H9 (cell line): ENCODE data around the gene FAM13A. TPM values are rescaled to one million over a fixed set of nuclear protein-coding genes. Genes with fewer than 3 reads are reported as not detected.

Source experiments
- DNase-seq: peaks from one replicate; pipeline ENCODE4 v3.0.0-alpha.2; 2017
- H2AFZ ChIP-seq: one replicate; pipeline ENCODE4 v1.6.1; 2013; ENCODE audit warnings: mild to moderate bottlenecking, low read length, control low read depth, moderate library complexity
- H2AK5ac ChIP-seq: 2 replicates; pipeline ENCODE4 v1.6.1; 2013; ENCODE audit warnings: low read length, control low read depth, mixed read lengths; ENCODE audit not compliant: insufficient read length
- H2BK120ac ChIP-seq: one replicate; pipeline ENCODE4 v1.6.1; 2013; ENCODE audit warnings: low read depth, mild to moderate bottlenecking, low read length, control low read depth, inconsistent platforms; ENCODE audit not compliant: poor library complexity, severe bottlenecking
- H2BK12ac ChIP-seq: 2 replicates; pipeline ENCODE4 v1.6.1; 2013; ENCODE audit warnings: low read length, control low read depth, mixed read lengths, low read depth; ENCODE audit not compliant: insufficient read length
- H2BK15ac ChIP-seq: 2 replicates; pipeline ENCODE4 v1.6.1; 2013; ENCODE audit warnings: low read depth, low read length, control low read depth
- H2BK20ac ChIP-seq: one replicate; pipeline ENCODE4 v1.6.1; 2013; ENCODE audit warnings: low read depth, mild to moderate bottlenecking, low read length, control low read depth, inconsistent platforms; ENCODE audit not compliant: poor library complexity, severe bottlenecking
- H2BK5ac ChIP-seq: 2 replicates; pipeline ENCODE4 v1.6.1; 2013; ENCODE audit warnings: low read length, control low read depth, mixed read lengths; ENCODE audit not compliant: insufficient read length
- H3K14ac ChIP-seq: 2 replicates; pipeline ENCODE4 v1.6.1; 2013; ENCODE audit warnings: low read length, control low read depth; ENCODE audit not compliant: insufficient read depth
- H3K18ac ChIP-seq: 2 replicates; pipeline ENCODE4 v1.6.1; 2013; ENCODE audit warnings: low read depth, mild to moderate bottlenecking, mixed read lengths, low read length, control low read depth; ENCODE audit not compliant: insufficient read length
- H3K23ac ChIP-seq: 2 replicates; pipeline ENCODE4 v1.6.1; 2013; ENCODE audit warnings: low read length, control low read depth, mixed read lengths, low read depth; ENCODE audit not compliant: insufficient read length
- H3K23me2 ChIP-seq: 2 replicates; pipeline ENCODE4 v1.6.1; 2013; ENCODE audit warnings: low read depth, mild to moderate bottlenecking, mixed read lengths, low read length, control low read depth; ENCODE audit not compliant: insufficient read length, poor library complexity, severe bottlenecking
- H3K27ac ChIP-seq: 2 replicates; pipeline ENCODE4 v1.5.1; 2013; ENCODE audit warnings: low read length, control low read depth, mixed read lengths, low read depth; ENCODE audit not compliant: insufficient read length
- H3K27me3 ChIP-seq: 2 replicates; pipeline ENCODE4 v1.6.1; 2013; ENCODE audit warnings: low read length, control low read depth, inconsistent platforms; ENCODE audit not compliant: insufficient read depth
- H3K4ac ChIP-seq: 2 replicates; pipeline ENCODE4 v1.6.1; 2013; ENCODE audit warnings: low read depth, mild to moderate bottlenecking, control low read depth, inconsistent platforms, low read length, moderate library complexity
- H3K4me1 ChIP-seq: 2 replicates; pipeline ENCODE4 v1.6.1; 2013; ENCODE audit warnings: low read length, control low read depth, inconsistent platforms; ENCODE audit not compliant: insufficient read depth
- H3K4me2 ChIP-seq: 2 replicates; pipeline ENCODE4 v1.6.1; 2013; ENCODE audit warnings: low read length, control low read depth, mixed read lengths; ENCODE audit not compliant: insufficient read length, insufficient read depth
- H3K56ac ChIP-seq: 2 replicates; pipeline ENCODE4 v1.6.1; 2013; ENCODE audit warnings: low read depth, mild to moderate bottlenecking, mixed read lengths, low read length, control low read depth; ENCODE audit not compliant: insufficient read length
- H3K79me1 ChIP-seq: 2 replicates; pipeline ENCODE4 v1.6.1; 2013; ENCODE audit warnings: low read depth, mild to moderate bottlenecking, moderate library complexity, low read length, control low read depth, inconsistent platforms; ENCODE audit not compliant: insufficient read depth, poor library complexity, severe bottlenecking
- H3K79me2 ChIP-seq: 2 replicates; pipeline ENCODE4 v1.6.1; 2013; ENCODE audit warnings: low read length, control low read depth, inconsistent platforms; ENCODE audit not compliant: insufficient read depth
- H3K9ac ChIP-seq: 2 replicates; pipeline ENCODE4 v1.6.1; 2013; ENCODE audit warnings: low read length, control low read depth, mixed read lengths; ENCODE audit not compliant: insufficient read length; ENCODE audit errors: extremely low read depth
- H3K9me3 ChIP-seq: one replicate; pipeline ENCODE4 v1.6.1; 2013; ENCODE audit warnings: low read depth, low read length, inconsistent platforms; ENCODE audit not compliant: control insufficient read depth
- H3T11ph ChIP-seq: one replicate; pipeline ENCODE4 v1.6.1; 2013; ENCODE audit warnings: mild to moderate bottlenecking, low read length, control low read depth, inconsistent platforms
- H4K20me1 ChIP-seq: one replicate; pipeline ENCODE4 v1.6.1; 2013; ENCODE audit not compliant: control insufficient read depth, insufficient read length, insufficient read depth
- H4K5ac ChIP-seq: 2 replicates; pipeline ENCODE4 v1.6.1; 2013; ENCODE audit warnings: low read depth, mild to moderate bottlenecking, mixed read lengths, low read length, control low read depth; ENCODE audit not compliant: insufficient read length
- H4K8ac ChIP-seq: replicated peaks from 2 replicates; pipeline ENCODE4 v1.6.1; 2013; ENCODE audit warnings: low read length, control low read depth, mixed read lengths, low read depth; ENCODE audit not compliant: insufficient read length
- H4K91ac ChIP-seq: 2 replicates; pipeline ENCODE4 v1.6.1; 2013; ENCODE audit warnings: low read depth, mild to moderate bottlenecking, moderate library complexity, mixed read lengths, low read length, control low read depth; ENCODE audit not compliant: insufficient read length
- H3K27ac Mint-ChIP-seq, 3 experiments: 2 replicates in 2 of 3; 3 replicates in 1 of 3; pipeline ENCODE4 v1.8.0; 2020 to 2021; ENCODE audit warnings: mixed read lengths in 3 of 3, mild to moderate bottlenecking in 1 of 3, moderate library complexity in 1 of 3
- H3K27me3 Mint-ChIP-seq: 2 replicates; pipeline ENCODE4 v1.8.0; 2021; ENCODE audit warnings: low read depth, mild to moderate bottlenecking, moderate library complexity, mixed read lengths
- H3K36me3 Mint-ChIP-seq, 3 experiments: 2 replicates in 2 of 3; 3 replicates in 1 of 3; pipeline ENCODE4 v1.8.0; 2020 to 2021; ENCODE audit warnings: low read depth in 3 of 3, mixed read lengths in 3 of 3; ENCODE audit not compliant: insufficient read depth in 1 of 3
- H3K4me1 Mint-ChIP-seq, 2 experiments: 2 replicates each; pipeline ENCODE4 v1.8.0; 2020; ENCODE audit warnings: mixed read lengths in 2 of 2
- H3K4me3 Mint-ChIP-seq, 2 experiments: 2 replicates in 1 of 2; 3 replicates in 1 of 2; pipeline ENCODE4 v1.8.0; 2020 to 2021; ENCODE audit warnings: mild to moderate bottlenecking in 2 of 2, mixed read lengths in 2 of 2, moderate library complexity in 1 of 2
- H3K9me3 Mint-ChIP-seq, 2 experiments: 2 replicates in 1 of 2; 3 replicates in 1 of 2; pipeline ENCODE4 v1.8.0; 2020; ENCODE audit warnings: mild to moderate bottlenecking in 2 of 2, mixed read lengths in 2 of 2, moderate library complexity in 1 of 2
- CTCF ChIP-seq: fragments of 200-600 bp; sonication (generic); conservative IDR thresholded peaks from 3 replicates; pipeline ENCODE4 v1.8.0; 2021; ENCODE audit warnings: antibody characterized with exemption, mild to moderate bottlenecking
- WGBS: extraction: QIAGEN DNeasy Blood & Tissue Kit; methylation state at CpG from one replicate; pipeline ENCODE4 v1.1.7; 2013; ENCODE audit warnings: missing lambda C conversion rate, low lambda C conversion rate, mixed read lengths; ENCODE audit not compliant: insufficient read length; ENCODE audit errors: extremely low coverage; 5-methylcytosine and 5-hydroxymethylcytosine counted together
- total RNA-seq: library from RNA; stranded (reverse); gene quantifications from 2 replicates; pipeline ENCODE4 v1.2.1, GENCODE V29; 2021

FAM13A gene
- total RNA-seq, 1 experiment from 2014 or later: 12.7 TPM

- Histone ChIP-seq H4K5ac (no peak overlapping the region), H3K27ac (no peak overlapping the region), H3K56ac (no peak overlapping the region), H2BK5ac (no peak overlapping the region), H3K9me3 (no peaks in the 10 kb centered on the region), H3K23me2 (no peaks in the 10 kb centered on the region), H3K79me2 (no peaks in the 10 kb centered on the region), H2AK5ac (no peak overlapping the region), H3K4me2 (no peak overlapping the region), H4K91ac (no peak overlapping the region), H3K4me1 (peaks cover 2% of the 10 kb centered on the region; the same call in 1 of the 2 replicates), H3K27me3 (no peaks in the 10 kb centered on the region), H2BK20ac (no peak overlapping the region), H3K79me1 (no peaks in the 10 kb centered on the region), H4K20me1 (no peaks in the 10 kb centered on the region), H3T11ph (no peak overlapping the region), H3K9ac (no peak overlapping the region), H2BK15ac (no peak overlapping the region; the same call in 1 of the 2 replicates), H3K18ac (no peak overlapping the region), H4K8ac (peak overlapping the region; percentile 16), H3K14ac (no peak overlapping the region), H3K23ac (no peak overlapping the region), H2BK120ac (no peak overlapping the region), H2BK12ac (no peak overlapping the region), H2AFZ (no peak overlapping the region), H3K4ac (no peak overlapping the region)
- WGBS: no CpG with 5 or more reads among the region's 2 CpGs
- Mint-ChIP-seq H3K9me3 (no peaks in the 10 kb centered on the region), H3K27me3 (no peaks in the 10 kb centered on the region), H3K27ac (peak overlapping the region in 2 of 3 experiments; percentile 31 to 47; a peak in 4 of 7 replicates), H3K4me1 (peaks cover 24 to 31% of the 10 kb centered on the region in 2 experiments), H3K4me3 (no peak overlapping the region), H3K36me3 (no peaks in the 10 kb centered on the region)
- no peak for TF ChIP-seq CTCF
- DNase-seq: no peak
These were observed 295.0 kb downstream of the FAM13A start for GRCh38 chr4:88761861-88762523.
